A549 (cell line): ENCODE data around the gene ZFAND6. TPM values are rescaled to one million over a fixed set of nuclear protein-coding genes. Genes with fewer than 3 reads are reported as not detected.
A peak's percentile ranks its signal among the peaks of the same experiment; 100 is the strongest.

ENCODE experiments used
- ATAC-seq, 2 experiments: fragments of 200-7000 bp in 1 of 2; fragments of >200 bp in 1 of 2; cut with Nextera tagmentation in 1 of 2; cut with Tn5 transposase in 1 of 2; 3 replicates each; pipeline versions ENCODE4 v1.8.0 to v1.9.1; 2018 to 2020; ENCODE audit warnings: mild to moderate bottlenecking in 1 of 2, moderate library complexity in 1 of 2
- CTCF ChIA-PET: fragments of 300-600 bp; sonication (Branson Sonifier 250); formaldehyde crosslinking; extraction: SDS; loops from one replicate; lab custom pipeline; 2021; ENCODE audit warnings: antibody characterized with exemption, inconsistent platforms; lab: Yijun Ruan, JAX
- POLR2A ChIA-PET: fragments of 350-600 bp; formaldehyde crosslinking; extraction: SDS; loops from one replicate; lab custom pipeline; 2021; ENCODE audit warnings: antibody characterized with exemption, inconsistent platforms; lab: Yijun Ruan, JAX
- DNase-seq, 2 experiments: peaks; one replicate each; pipeline versions ENCODE4 v3.0.0 to v3.0.0-alpha.2; 2011 to 2016; ENCODE audit warnings: low read depth in 1 of 2, low spot score in 1 of 2
- FAIRE-seq: peaks from 2 replicates; lab custom pipeline; 2011; peaks lifted over from hg19 to GRCh38; lab: Jason Lieb, UNC
- H3K27ac ChIP-seq, 2 experiments: fragments of >200 bp; sonication (Bioruptor Twin); formaldehyde crosslinking; 3 replicates each; pipeline ENCODE4 v1.5.1; 2016 to 2017
- H3K4me1 ChIP-seq: fragments of >200 bp; sonication (Bioruptor Twin); formaldehyde crosslinking; 3 replicates; pipeline ENCODE4 v1.6.1; 2016
- H3K4me2 ChIP-seq: fragments of >200 bp; sonication (Bioruptor Twin); formaldehyde crosslinking; 3 replicates; pipeline ENCODE4 v1.6.1; 2016
- H3K4me3 ChIP-seq: fragments of >200 bp; sonication (Bioruptor Twin); formaldehyde crosslinking; 3 replicates; pipeline ENCODE4 v1.5.1; 2016
- H3K9me3 ChIP-seq: fragments of >200 bp; sonication (Bioruptor Twin); formaldehyde crosslinking; 3 replicates; pipeline ENCODE4 v1.6.1; 2016
- CEBPB ChIP-seq, 2 experiments: fragments of >200 bp in 1 of 2; sonication (Bioruptor Twin) in 1 of 2; formaldehyde crosslinking in 1 of 2; IDR thresholded peaks; 2 replicates each; pipeline ENCODE4 v1.6.1; 2012 to 2016
- E2F6 ChIP-seq: IDR thresholded peaks from 2 replicates; pipeline ENCODE4 v1.6.1; 2012; ENCODE audit warnings: low read depth, borderline replicate concordance
- ESRRA ChIP-seq: fragments of 150-350 bp; IDR thresholded peaks from 2 replicates; pipeline ENCODE4 v1.6.1; 2014; ENCODE audit warnings: mild to moderate bottlenecking, low read length, borderline replicate concordance
- FOXS1 ChIP-seq: fragments of 250-450 bp; sonication (Bioruptor Pico); IDR thresholded peaks from 2 replicates; pipeline ENCODE4 v1.5.0; 2020; ENCODE audit warnings: mild to moderate bottlenecking, moderate library complexity
- HDAC2 ChIP-seq: fragments of 200-600 bp; sonication (generic); IDR thresholded peaks from 2 replicates; pipeline ENCODE4 v1.6.1; 2016
- HOXA7 ChIP-seq: fragments of 250-450 bp; sonication (Bioruptor Pico); IDR thresholded peaks from 2 replicates; pipeline ENCODE4 v1.5.0; 2020; ENCODE audit warnings: mild to moderate bottlenecking, moderate library complexity
- HOXB13 ChIP-seq: fragments of 250-450 bp; sonication (Bioruptor Pico); IDR thresholded peaks from 2 replicates; pipeline ENCODE4 v1.5.0; 2020; ENCODE audit warnings: low read depth, mild to moderate bottlenecking, moderate library complexity
- JUNB ChIP-seq: fragments of >200 bp; sonication (Bioruptor Twin); formaldehyde crosslinking; IDR thresholded peaks from 2 replicates; pipeline ENCODE4 v1.6.1; 2016
- KDM1A ChIP-seq: fragments of 200-600 bp; sonication (generic); IDR thresholded peaks from 2 replicates; pipeline ENCODE4 v1.6.1; 2016; ENCODE audit warnings: low read depth, mild to moderate bottlenecking
- KDM5A ChIP-seq: fragments of 200-600 bp; sonication (generic); IDR thresholded peaks from 2 replicates; pipeline ENCODE4 v1.6.1; 2016; ENCODE audit warnings: antibody characterized with exemption, mild to moderate bottlenecking
- MAFK ChIP-seq: fragments of 450-650 bp; IDR thresholded peaks from 2 replicates; pipeline ENCODE4 v1.6.1; 2014; ENCODE audit not compliant: partially characterized antibody
- MAX ChIP-seq: IDR thresholded peaks from 2 replicates; pipeline ENCODE4 v1.6.1; 2012
- PBX3 ChIP-seq: IDR thresholded peaks from 2 replicates; pipeline ENCODE4 v1.6.1; 2012
- PHF8 ChIP-seq: fragments of 200-600 bp; sonication (generic); IDR thresholded peaks from 2 replicates; pipeline ENCODE4 v1.6.1; 2016; ENCODE audit warnings: low read depth, mild to moderate bottlenecking, antibody characterized with exemption, moderate library complexity, borderline replicate concordance
- RAD21 ChIP-seq, 2 experiments: fragments of >200 bp in 1 of 2; sonication (Bioruptor Twin) in 1 of 2; formaldehyde crosslinking in 1 of 2; IDR thresholded peaks in 1 of 2; conservative IDR thresholded peaks in 1 of 2; 2 replicates in 1 of 2; 3 replicates in 1 of 2; pipeline ENCODE4 v1.6.1; 2012 to 2018; ENCODE audit warnings: inconsistent platforms in 1 of 2
- RFX5 ChIP-seq: fragments of 450-650 bp; IDR thresholded peaks from 2 replicates; pipeline ENCODE4 v1.7.1; 2014; ENCODE audit warnings: antibody characterized with exemption, mild to moderate bottlenecking, moderate library complexity
- TP53 ChIP-seq: fragments of 250-450 bp; sonication (Bioruptor Pico); IDR thresholded peaks from 2 replicates; pipeline ENCODE4 v1.5.0; 2021; ENCODE audit warnings: mild to moderate bottlenecking, moderate library complexity
- ZFP36 ChIP-seq: fragments of 450-650 bp; IDR thresholded peaks from 2 replicates; pipeline ENCODE4 v1.6.1; 2014; ENCODE audit warnings: borderline replicate concordance; ENCODE audit not compliant: partially characterized antibody
- WGBS: methylation state at CpG from one replicate; pipeline ENCODE4 v1.1.6; 2017; ENCODE audit errors: missing lambda C conversion rate; 5-methylcytosine and 5-hydroxymethylcytosine counted together
- polyA plus RNA-seq, 4 experiments: library from polyadenylated mRNA; depleted of rRNA in 3 of 4; stranded (reverse); fragments of >200 nt; fragmentation: RNase III in 1 of 4; extraction: RNeasy Plus Mini Kit Qiagen cat#74134 plus additional on column Dnase treatment in 1 of 4; gene quantifications; 2 replicates in 3 of 4; 3 replicates in 1 of 4; pipeline ENCODE4 v1.2.3, GENCODE V29; 2011 to 2017

The ZFAND6 gene
- polyA plus RNA-seq, 2 of the 4 experiments (the other 2 are of a cell fraction), result 152 to 307 TPM

- H3K4me3 ChIP-seq, result no peak overlapping the region; the same call in 1 of the 3 replicates
- FAIRE-seq, result no peak
- peak overlapping the region in 1 of 2 experiments; percentile 1; a peak in 1 of 6 replicates for H3K27ac ChIP-seq
- peak in 1 of 2 experiments; percentile 21; a peak in 4 of 6 replicates for ATAC-seq
- peak overlapping the region; percentile 79 for H3K4me2 ChIP-seq
- peaks cover 55% of the 10 kb centered on the region for H3K4me1 ChIP-seq
- TF ChIP-seq KDM5A, result no peak
- no peak for TF ChIP-seq ESRRA
- no peak for TF ChIP-seq TP53
- TF ChIP-seq ZFP36, result no peak
- no peak for TF ChIP-seq RFX5
- TF ChIP-seq CEBPB (IDR thresholded peaks at IDR 0.05), result peak in 1 of 2 experiments; percentile 45; a peak in 2 of 4 replicates
- no peak for TF ChIP-seq PHF8
- no peak for TF ChIP-seq HOXB13 (CRISPR knock-in tag)
- ChIA-PET CTCF (interaction anchor here (3.4 kb wide), 1 partner anchor 9 kb away, joined by 18 read pairs; no protein-coding TSS in a partner anchor), POLR2A (interaction anchor here (0.6 to 4.0 kb wide), 4 partner anchors 10 to 147 kb away, joined by 3 to 33 read pairs (median 6); partner anchors contain the start of gene ZFAND6)
- peak in 1 of 2 experiments; percentile 31 for DNase-seq
- no peaks in the 10 kb centered on the region for H3K9me3 ChIP-seq
Observed at GRCh38 chr15:80070840-80071239, 11.4 kb downstream of the ZFAND6 start.

GRCh38 chr15:80071652-80072051, 12.2 kb downstream of the ZFAND6 start:
- ATAC-seq, result no peak; a peak in 1 of 6 replicates
- no peak for FAIRE-seq
- no peak for DNase-seq
- TF ChIP-seq RAD21 (conservative IDR thresholded peaks at IDR 0.05 in 1 of 2, IDR thresholded peaks at IDR 0.05 in 1 of 2) (no peak), ZFP36 (no peak), FOXS1 (CRISPR knock-in tag) (no peak), ESRRA (no peak), HDAC2 (no peak), MAFK (no peak)
- TF ChIP-seq, all 56 proteins: peak for 0
- CTCF ChIA-PET, result interaction anchor here (1.0 to 3.4 kb wide), 3 partner anchors 10 to 102 kb away, joined by 3 to 18 read pairs (median 7); no protein-coding TSS in a partner anchor
- Histone ChIP-seq H3K4me1 (peaks cover 55% of the 10 kb centered on the region), H3K9me3 (no peaks in the 10 kb centered on the region), H3K4me3 (peak overlapping the region; percentile 32; the same call in 2 of the 3 replicates), H3K4me2 (peak overlapping the region; percentile 79), H3K27ac (0 out of 6 replicates have a peak overlapping the region, but pooled peaks of 1 of the 2 experiments have one; percentile 1)
- POLR2A ChIA-PET, result interaction anchor here (0.6 to 4.0 kb wide), 4 partner anchors 9 to 148 kb away, joined by 3 to 33 read pairs (median 6); partner anchors contain the start of gene ZFAND6

- POLR2A ChIA-PET, result interaction anchor here (1.2 to 4.0 kb wide), 3 partner anchors 8 to 149 kb away, joined by 4 to 33 read pairs (median 7); partner anchors contain the start of gene ZFAND6
- Histone ChIP-seq H3K9me3 (no peaks in the 10 kb centered on the region), H3K4me1 (peaks cover 55% of the 10 kb centered on the region), H3K27ac (peak overlapping the region in 1 of 2 experiments; percentile 11; a peak in 1 of 6 replicates), H3K4me2 (peak overlapping the region; percentile 79), H3K4me3 (peak overlapping the region; percentile 37)
- TF ChIP-seq HOXA7 (0 out of 2 replicates have a peak, but pooled peaks have one; percentile 51), MAX (peak; percentile 43; the same call in 1 of the 2 replicates), MAFK (peak; percentile 25), E2F6 (no peak), JUNB (no peak), PBX3 (peak; percentile 84), KDM1A (no peak)
- DNase-seq (peak; percentile 71 to 93), FAIRE-seq (peak; percentile 98), ATAC-seq (peak; percentile 97 to 100)
- CTCF ChIA-PET, result interaction anchor here (1.0 to 3.4 kb wide), 4 partner anchors 11 to 101 kb away, joined by 3 to 18 read pairs (median 5); no protein-coding TSS in a partner anchor
- 0% methylated on average over 1 of the region's 1 CpG for WGBS
Observed at GRCh38 chr15:80072285-80072994, 13.0 kb downstream of the ZFAND6 start.
